Prostate gland (tissue), 2 donors: ENCODE results near the gene DRC7.
A peak's percentile ranks its signal among the peaks of the same experiment; 100 is the strongest.

Experiments used
- CTCF ChIP-seq, 4 experiments: fragments of 200-600 bp in 2 of 4; fragments of 450-650 bp in 2 of 4; sonication (generic) in 2 of 4; IDR thresholded peaks; 1 replicate in 3 of 4; 2 replicates in 1 of 4; pipeline ENCODE4 v1.5.1; 2016 to 2019; ENCODE audit warnings: antibody characterized with exemption in 4 of 4, mild to moderate bottlenecking in 2 of 4, moderate library complexity in 2 of 4
- POLR2A ChIP-seq: fragments of 450-650 bp; IDR thresholded peaks from one replicate; pipeline ENCODE4 v1.6.1; 2016; ENCODE audit warnings: antibody characterized with exemption, mild to moderate bottlenecking
- POLR2AphosphoS5 ChIP-seq: sonication (generic); formaldehyde crosslinking; IDR thresholded peaks from one replicate; pipeline ENCODE4 v1.6.1; 2017; ENCODE audit warnings: antibody characterized with exemption

- TF ChIP-seq POLR2A, result no peak
- TF ChIP-seq CTCF (IDR thresholded peaks at IDR 0.05), result peak in 3 of 4 experiments; percentile 42 to 70 (median 68)
- TF ChIP-seq POLR2AphosphoS5, result no peak
These were observed 25.6 kb downstream of the DRC7 start for GRCh38 chr16:57720142-57720575.
